DMS79 (cell line): ENCODE measurements around the gene TSSK6.

ENCODE experiments used
- DNase-seq: peaks from one replicate; lab custom pipeline; 2025; lab: John Stamatoyannopoulos, UW

Gene TSSK6

GRCh38 chr19:19505669-19506326, 9.6 kb downstream of the TSSK6 start:
- DNase-seq: no peak

- no peak for DNase-seq
Measured at GRCh38 chr19:19504754-19505668, 10.3 kb downstream of the TSSK6 start.

GRCh38 chr19:19502808-19503602, 12.3 kb downstream of the TSSK6 start:
- no peak for DNase-seq

GRCh38 chr19:19502281-19502680, 13.1 kb downstream of the TSSK6 start:
- no peak for DNase-seq

GRCh38 chr19:19501798-19502197, 13.6 kb downstream of the TSSK6 start:
- no peak for DNase-seq

GRCh38 chr19:19500975-19501644, 14.2 kb downstream of the TSSK6 start:
- DNase-seq: no peak

- no peak for DNase-seq
Measured at GRCh38 chr19:19499272-19499995, 15.9 kb downstream of the TSSK6 start.

- no peak for DNase-seq
Measured at GRCh38 chr19:19498255-19498991, 16.9 kb downstream of the TSSK6 start.

- DNase-seq: no peak
Measured at GRCh38 chr19:19495614-19496603, 19.4 kb downstream of the TSSK6 start.

GRCh38 chr19:19493841-19494546, 21.4 kb downstream of the TSSK6 start:
- no peak for DNase-seq

GRCh38 chr19:19492026-19492610, 23.2 kb downstream of the TSSK6 start:
- DNase-seq: no peak

- no peak for DNase-seq
Measured at GRCh38 chr19:19491321-19492025, 23.9 kb downstream of the TSSK6 start.

GRCh38 chr19:19490214-19490968, 25.0 kb downstream of the TSSK6 start:
- DNase-seq: peak; percentile 58

- DNase-seq: no peak
Measured at GRCh38 chr19:19489804-19490204, 25.5 kb downstream of the TSSK6 start.

- no peak for DNase-seq
Measured at GRCh38 chr19:19488875-19489690, 26.3 kb downstream of the TSSK6 start.
